SK-N-SH treated with all-trans-retinoic acid at 6 μM for 48 hours (cell line): ENCODE results near the gene PGM1.

ENCODE experiments used
- ATAC-seq: fragments of 200-7000 bp; cut with Tn5 transposase; 3 replicates; pipeline ENCODE4 v1.9.1; 2020; ENCODE audit warnings: mild to moderate bottlenecking, moderate library complexity
- ARNTL ChIP-seq: fragments of 450-650 bp; formaldehyde crosslinking; IDR thresholded peaks from 2 replicates; pipeline ENCODE4 v1.5.0; 2020; ENCODE audit warnings: low read depth, mild to moderate bottlenecking, moderate library complexity, borderline replicate concordance
- BACH2 ChIP-seq: fragments of 250-450 bp; sonication (Bioruptor Pico); IDR thresholded peaks from 2 replicates; pipeline ENCODE4 v1.9.0; 2021; ENCODE audit warnings: mild to moderate bottlenecking, borderline replicate concordance
- CREB5 ChIP-seq: fragments of 250-450 bp; sonication (Bioruptor Pico); IDR thresholded peaks from 2 replicates; pipeline ENCODE4 v1.5.1; 2020; ENCODE audit warnings: low read depth, mild to moderate bottlenecking, moderate library complexity
- CSDC2 ChIP-seq: fragments of 250-450 bp; sonication (Bioruptor Pico); IDR thresholded peaks from 2 replicates; pipeline ENCODE4 v1.5.0; 2020; ENCODE audit warnings: mild to moderate bottlenecking, moderate library complexity
- CSRNP3 ChIP-seq: fragments of 250-450 bp; sonication (Bioruptor Pico); IDR thresholded peaks from 2 replicates; pipeline ENCODE4 v1.5.1; 2021; ENCODE audit warnings: mild to moderate bottlenecking, moderate library complexity
- ESRRG ChIP-seq: fragments of 250-450 bp; sonication (Bioruptor Pico); IDR thresholded peaks from 2 replicates; pipeline ENCODE4 v1.6.1; 2021; ENCODE audit warnings: mild to moderate bottlenecking
- ISL1 ChIP-seq: fragments of 250-450 bp; sonication (Bioruptor Pico); IDR thresholded peaks from 2 replicates; pipeline ENCODE4 v2.1.2; 2022; ENCODE audit warnings: mild to moderate bottlenecking, moderate library complexity
- OSR1 ChIP-seq: fragments of 250-450 bp; sonication (Bioruptor Pico); IDR thresholded peaks from 2 replicates; pipeline ENCODE4 v1.8.0; 2022; ENCODE audit warnings: moderate library complexity, mild to moderate bottlenecking, inconsistent platforms
- PATZ1 ChIP-seq: fragments of 250-450 bp; sonication (Bioruptor Pico); IDR thresholded peaks from 2 replicates; pipeline ENCODE4 v1.8.0; 2020; ENCODE audit warnings: mild to moderate bottlenecking, moderate library complexity, borderline replicate concordance
- POU6F1 ChIP-seq: fragments of 250-450 bp; sonication (Bioruptor Pico); IDR thresholded peaks from 2 replicates; pipeline ENCODE4 v1.8.0; 2021; ENCODE audit warnings: low read depth, mild to moderate bottlenecking, moderate library complexity, borderline replicate concordance
- PPARA ChIP-seq: fragments of 250-450 bp; sonication (Bioruptor Pico); IDR thresholded peaks from 2 replicates; pipeline ENCODE4 v1.5.0; 2020; ENCODE audit warnings: mild to moderate bottlenecking, borderline replicate concordance
- RARB ChIP-seq: fragments of 250-450 bp; sonication (Bioruptor Pico); IDR thresholded peaks from 2 replicates; pipeline ENCODE4 v1.8.0; 2021; ENCODE audit warnings: mild to moderate bottlenecking, moderate library complexity
- SNAI2 ChIP-seq: fragments of 250-450 bp; sonication (Bioruptor Pico); IDR thresholded peaks from 2 replicates; pipeline ENCODE4 v1.5.0; 2020; ENCODE audit warnings: mild to moderate bottlenecking, moderate library complexity
- TCF4 ChIP-seq: fragments of 250-450 bp; sonication (Bioruptor Pico); IDR thresholded peaks from 2 replicates; pipeline ENCODE4 v1.8.0; 2021; ENCODE audit warnings: mild to moderate bottlenecking, moderate library complexity, borderline replicate concordance
- TOX ChIP-seq: fragments of 250-450 bp; sonication (Bioruptor Pico); IDR thresholded peaks from 2 replicates; pipeline ENCODE4 v1.8.0; 2021; ENCODE audit warnings: mild to moderate bottlenecking, moderate library complexity, borderline replicate concordance
- TSHZ2 ChIP-seq: fragments of 250-450 bp; sonication (Bioruptor Pico); IDR thresholded peaks from 2 replicates; pipeline ENCODE4 v1.5.0; 2020; ENCODE audit warnings: mild to moderate bottlenecking, moderate library complexity
- ZC3H10 ChIP-seq: fragments of 250-450 bp; sonication (Bioruptor Pico); IDR thresholded peaks from 2 replicates; pipeline ENCODE4 v1.5.1; 2021; ENCODE audit warnings: mild to moderate bottlenecking, moderate library complexity
- ZFP3 ChIP-seq: fragments of 250-450 bp; sonication (Bioruptor Pico); IDR thresholded peaks from 2 replicates; pipeline ENCODE4 v1.5.0; 2020; ENCODE audit warnings: mild to moderate bottlenecking, moderate library complexity
- ZFP30 ChIP-seq: fragments of 450-650 bp; formaldehyde crosslinking; IDR thresholded peaks from 2 replicates; pipeline ENCODE4 v1.5.0; 2022; ENCODE audit warnings: mild to moderate bottlenecking, moderate library complexity
- ZNF565 ChIP-seq: fragments of 450-650 bp; formaldehyde crosslinking; conservative IDR thresholded peaks from 2 replicates; pipeline ENCODE4 v1.5.0; 2020; ENCODE audit warnings: low read depth, mild to moderate bottlenecking, moderate library complexity
- ZNF70 ChIP-seq: fragments of 450-650 bp; formaldehyde crosslinking; IDR thresholded peaks from 2 replicates; pipeline ENCODE4 v1.5.0; 2020; ENCODE audit warnings: mild to moderate bottlenecking, moderate library complexity
- ZNF8 ChIP-seq: fragments of 450-650 bp; formaldehyde crosslinking; IDR thresholded peaks from 2 replicates; pipeline ENCODE4 v1.5.0; 2020; ENCODE audit warnings: mild to moderate bottlenecking, moderate library complexity

The PGM1 gene

GRCh38 chr1:63651161-63651701 is 58.0 kb downstream of the PGM1 start:
- ATAC-seq, result peak; percentile 86

GRCh38 chr1:63653976-63654375 is 60.8 kb downstream of the PGM1 start:
- TF ChIP-seq ZFP30 (CRISPR knock-in tag) (no peak), TSHZ2 (no peak), ZNF70 (CRISPR knock-in tag) (no peak), CREB5 (CRISPR knock-in tag) (no peak), ZNF8 (no peak), ARNTL (no peak), ESRRG (CRISPR knock-in tag) (no peak), PPARA (CRISPR knock-in tag) (no peak), PATZ1 (CRISPR knock-in tag) (no peak), CSDC2 (CRISPR knock-in tag) (no peak), CSRNP3 (CRISPR knock-in tag) (no peak), TCF4 (no peak)
- TF ChIP-seq, all 23 proteins: peak for 0

More at GRCh38 chr1:63651161-63651701, 58.0 kb downstream of the PGM1 start:
- no peak for TF ChIP-seq RARB
- TF ChIP-seq BACH2 (CRISPR knock-in tag), result no peak
- no peak for TF ChIP-seq ZC3H10 (CRISPR knock-in tag)
- TF ChIP-seq TOX (CRISPR knock-in tag), result no peak
- TF ChIP-seq ZNF70 (CRISPR knock-in tag), result no peak
- TF ChIP-seq ZFP3 (CRISPR knock-in tag), result no peak
- TF ChIP-seq SNAI2 (CRISPR knock-in tag), result no peak
- no peak for TF ChIP-seq ZFP30 (CRISPR knock-in tag)
- no peak for TF ChIP-seq TSHZ2

GRCh38 chr1:63659448-63659847 is 66.2 kb downstream of the PGM1 start:
- ATAC-seq, result no peak
- TF ChIP-seq OSR1 (CRISPR knock-in tag), result no peak
- no peak for TF ChIP-seq ESRRG (CRISPR knock-in tag)
- TF ChIP-seq RARB, result no peak
- TF ChIP-seq TSHZ2, result no peak
- no peak for TF ChIP-seq ZNF8
- no peak for TF ChIP-seq ZNF565 (CRISPR knock-in tag)
- no peak for TF ChIP-seq ZC3H10 (CRISPR knock-in tag)
- no peak for TF ChIP-seq SNAI2 (CRISPR knock-in tag)
- TF ChIP-seq ISL1 (CRISPR knock-in tag), result no peak
- no peak for TF ChIP-seq POU6F1 (CRISPR knock-in tag)
- no peak for TF ChIP-seq ZNF70 (CRISPR knock-in tag)

More at GRCh38 chr1:63653976-63654375, 60.8 kb downstream of the PGM1 start:
- ATAC-seq, result no peak
